Osteocyte (in vitro differentiated cells): ENCODE data around the gene DUOXA1. TPM values are rescaled to one million over a fixed set of nuclear protein-coding genes. Genes with fewer than 3 reads are reported as not detected.

Experiments used
- DNase-seq: peaks from one replicate; pipeline ENCODE4 v3.0.0; 2021; ENCODE audit warnings: mixed read lengths; ENCODE audit not compliant: unreplicated experiment; ENCODE audit errors: extremely low spot score
- H3K27ac Mint-ChIP-seq: one replicate; pipeline ENCODE4 v1.8.0; 2021; ENCODE audit warnings: mild to moderate bottlenecking, mixed read lengths; ENCODE audit not compliant: unreplicated experiment
- H3K27me3 Mint-ChIP-seq: one replicate; pipeline ENCODE4 v1.8.0; 2021; ENCODE audit warnings: mixed read lengths; ENCODE audit not compliant: unreplicated experiment
- H3K36me3 Mint-ChIP-seq: one replicate; pipeline ENCODE4 v1.8.0; 2021; ENCODE audit warnings: mixed read lengths; ENCODE audit not compliant: unreplicated experiment
- H3K4me1 Mint-ChIP-seq: one replicate; pipeline ENCODE4 v1.8.0; 2021; ENCODE audit warnings: mixed read lengths; ENCODE audit not compliant: unreplicated experiment
- H3K4me3 Mint-ChIP-seq: one replicate; pipeline ENCODE4 v1.8.0; 2021; ENCODE audit warnings: mild to moderate bottlenecking, moderate library complexity, mixed read lengths; ENCODE audit not compliant: unreplicated experiment
- H3K9me3 Mint-ChIP-seq: one replicate; pipeline ENCODE4 v1.8.0; 2021; ENCODE audit warnings: mixed read lengths; ENCODE audit not compliant: unreplicated experiment
- CTCF ChIP-seq: fragments of 200-600 bp; sonication (generic); IDR thresholded peaks from 2 replicates; pipeline ENCODE4 v1.5.0; 2021; ENCODE audit warnings: antibody characterized with exemption, mild to moderate bottlenecking, moderate library complexity
- total RNA-seq: library from RNA; stranded (reverse); gene quantifications from 2 replicates; pipeline ENCODE4 v1.2.1, GENCODE V29; 2021

Gene DUOXA1
- total RNA-seq, 1 donor from 2014 or later, result not detected

GRCh38 chr15:45150997-45151396 is 21.3 kb upstream of the DUOXA1 start:
- no peak for TF ChIP-seq CTCF
- H3K9me3 Mint-ChIP-seq, result no peaks in the 10 kb centered on the region
- no peak overlapping the region for H3K4me3 Mint-ChIP-seq
- H3K27ac Mint-ChIP-seq, result no peak overlapping the region
- H3K27me3 Mint-ChIP-seq, result peaks cover 5% of the 10 kb centered on the region
- H3K4me1 Mint-ChIP-seq, result no peaks in the 10 kb centered on the region
- peaks cover 7% of the 10 kb centered on the region for H3K36me3 Mint-ChIP-seq
- DNase-seq, result no peak

- Mint-ChIP-seq H3K36me3 (peaks cover 7% of the 10 kb centered on the region), H3K4me3 (no peak overlapping the region), H3K9me3 (no peaks in the 10 kb centered on the region), H3K27ac (no peak overlapping the region), H3K27me3 (peaks cover 8% of the 10 kb centered on the region), H3K4me1 (no peaks in the 10 kb centered on the region)
- no peak for TF ChIP-seq CTCF
- DNase-seq, result no peak
Measured at GRCh38 chr15:45150481-45150880, 20.8 kb upstream of the DUOXA1 start.

- peaks cover 15% of the 10 kb centered on the region for H3K27me3 Mint-ChIP-seq
- peaks cover 7% of the 10 kb centered on the region for H3K36me3 Mint-ChIP-seq
- H3K4me3 Mint-ChIP-seq, result no peak overlapping the region
- H3K9me3 Mint-ChIP-seq, result no peaks in the 10 kb centered on the region
- H3K4me1 Mint-ChIP-seq, result no peaks in the 10 kb centered on the region
- DNase-seq, result no peak
- no peak for TF ChIP-seq CTCF
- H3K27ac Mint-ChIP-seq, result no peak overlapping the region
Measured at GRCh38 chr15:45149060-45149459, 19.4 kb upstream of the DUOXA1 start.

- Mint-ChIP-seq H3K4me3 (no peak overlapping the region), H3K4me1 (no peaks in the 10 kb centered on the region), H3K27me3 (peaks cover 15% of the 10 kb centered on the region), H3K36me3 (peaks cover 7% of the 10 kb centered on the region), H3K9me3 (no peaks in the 10 kb centered on the region), H3K27ac (no peak overlapping the region)
- no peak for TF ChIP-seq CTCF
- no peak for DNase-seq
Measured at GRCh38 chr15:45148076-45149059, 18.7 kb upstream of the DUOXA1 start.

GRCh38 chr15:45147606-45148005 is 17.9 kb upstream of the DUOXA1 start:
- no peak overlapping the region for H3K27ac Mint-ChIP-seq
- no peak for DNase-seq

More at GRCh38 chr15:45147606-45148005, 17.9 kb upstream of the DUOXA1 start:
- no peak overlapping the region for H3K4me3 Mint-ChIP-seq
- no peak for TF ChIP-seq CTCF
- peaks cover 5% of the 10 kb centered on the region for H3K36me3 Mint-ChIP-seq
- H3K9me3 Mint-ChIP-seq, result no peaks in the 10 kb centered on the region
- H3K4me1 Mint-ChIP-seq, result no peaks in the 10 kb centered on the region
- H3K27me3 Mint-ChIP-seq, result peaks cover 15% of the 10 kb centered on the region
